ENCODE data around the gene RPRD2. TPM values are rescaled to one million over a fixed set of nuclear protein-coding genes. Genes with fewer than 3 reads are reported as not detected.

Gene RPRD2
- polyA plus RNA-seq, 4 donors = 4.1 to 37.5 (median 8.5) TPM

DNA sequence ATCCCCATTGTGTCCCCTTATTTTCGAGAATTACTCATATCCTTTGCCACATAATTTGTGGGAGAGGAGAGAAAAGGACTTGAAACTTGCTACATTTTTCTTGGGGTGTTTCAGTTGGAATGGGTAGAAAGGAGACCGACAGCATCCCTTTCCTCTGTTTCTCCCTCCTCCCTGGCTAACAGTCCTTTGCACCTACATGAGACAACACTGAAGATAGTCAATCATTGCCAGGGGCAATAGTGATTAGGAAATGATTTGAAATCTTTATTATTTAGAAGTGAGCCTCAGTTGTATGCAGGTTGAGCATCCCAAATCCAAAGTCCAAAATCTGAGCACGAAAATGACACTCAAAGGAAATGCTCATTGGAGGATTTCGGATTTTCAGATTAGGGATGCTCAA lies 115.4 kb downstream of the RPRD2 start:
- H3K4me3 ChIP-seq (ENCODE audit: low read depth in 1 of 3, low read length in 3 of 3) = no peak overlapping the region
- no peak for FAIRE-seq
- H3K27ac ChIP-seq (ENCODE audit: low read depth in 1 of 3, low read length in 2 of 3) = no peak overlapping the region
- no peaks in the 10 kb centered on the region for H3K36me3 ChIP-seq (ENCODE audit: control insufficient read depth in 3 of 3, insufficient read depth in 2 of 3, low read depth in 1 of 3, low read length in 3 of 3)
- 32 to 65% (median 54%) methylated on average over 4 of the region's 4 CpGs for WGBS, 3 donors
- no peaks in the 10 kb centered on the region for H3K27me3 ChIP-seq (ENCODE audit: control insufficient read depth in 3 of 3, insufficient read depth in 3 of 3, low read length in 3 of 3)
- peaks cover 0 to 5% (median 0%) of the 10 kb centered on the region in 3 donors for H3K4me1 ChIP-seq (ENCODE audit: control insufficient read depth in 3 of 3, insufficient read depth in 2 of 3, low read depth in 1 of 3, low read length in 2 of 3)
- no peak for DNase-seq
- no peaks in the 10 kb centered on the region for H3K9me3 ChIP-seq (ENCODE audit: control insufficient read depth in 2 of 2, insufficient read depth in 1 of 2, low read depth in 1 of 2, low read length in 1 of 2)

DNA sequence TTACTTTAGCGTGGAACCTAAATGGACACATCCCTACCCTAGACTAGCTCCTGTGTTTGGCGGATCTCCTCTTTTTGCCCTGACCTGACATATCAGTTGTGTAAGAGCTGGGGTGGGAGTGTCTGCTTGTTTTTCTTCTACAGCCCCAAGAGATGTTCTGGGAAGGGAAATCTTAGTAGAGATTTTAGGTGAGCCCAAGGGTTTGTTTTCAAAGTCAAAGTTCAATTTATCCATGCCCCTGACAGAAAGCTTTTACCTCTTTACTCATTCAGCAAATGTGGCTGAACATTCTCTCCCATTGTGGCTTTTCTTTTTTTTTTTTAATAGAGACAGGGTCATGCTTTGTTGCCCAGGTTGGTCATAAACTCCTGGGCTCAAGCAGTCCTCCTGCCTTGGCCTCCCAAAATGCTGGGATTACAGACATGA lies 116.0 kb downstream of the RPRD2 start:
- H3K27ac ChIP-seq (ENCODE audit: low read depth in 1 of 3, low read length in 2 of 3) = no peak overlapping the region
- DNase-seq (no peak), FAIRE-seq (no peak)
- H3K9me3 ChIP-seq (ENCODE audit: control insufficient read depth in 2 of 2, insufficient read depth in 1 of 2, low read depth in 1 of 2, low read length in 1 of 2) = no peaks in the 10 kb centered on the region
- H3K36me3 ChIP-seq (ENCODE audit: control insufficient read depth in 3 of 3, insufficient read depth in 2 of 3, low read depth in 1 of 3, low read length in 3 of 3) = no peaks in the 10 kb centered on the region
- no peaks in the 10 kb centered on the region for H3K27me3 ChIP-seq (ENCODE audit: control insufficient read depth in 3 of 3, insufficient read depth in 3 of 3, low read length in 3 of 3)
- WGBS, 3 donors = 28 to 56% (median 29%) methylated on average over 2 of the region's 2 CpGs
- H3K4me3 ChIP-seq (ENCODE audit: low read depth in 1 of 3, low read length in 3 of 3) = no peak overlapping the region
- H3K4me1 ChIP-seq (ENCODE audit: control insufficient read depth in 3 of 3, insufficient read depth in 2 of 3, low read depth in 1 of 3, low read length in 2 of 3) = peaks cover 0 to 5% (median 0%) of the 10 kb centered on the region in 3 donors

DNA sequence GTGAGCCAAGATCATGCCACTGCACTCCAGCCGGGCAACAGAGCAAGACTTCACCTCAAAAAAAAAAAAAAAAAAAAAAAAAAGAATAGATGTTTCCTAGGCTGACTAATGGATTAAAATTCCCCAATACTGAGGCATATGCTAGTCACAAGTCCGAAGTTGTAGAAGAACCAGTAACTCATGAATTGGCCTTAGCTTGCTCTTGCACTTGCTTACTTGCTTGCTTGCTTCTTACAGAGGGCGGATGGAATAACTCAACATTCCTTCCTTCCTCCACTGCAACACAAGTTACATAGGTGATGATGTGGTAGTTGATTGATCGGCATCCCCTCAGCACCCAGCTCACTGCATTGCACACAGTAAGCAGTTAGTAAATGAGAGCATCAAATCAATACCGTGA lies 120.5 kb downstream of the RPRD2 start:
- peaks cover 0 to 6% (median 0%) of the 10 kb centered on the region in 3 donors for H3K4me1 ChIP-seq (ENCODE audit: control insufficient read depth in 3 of 3, insufficient read depth in 2 of 3, low read depth in 1 of 3, low read length in 2 of 3)
- no peak overlapping the region for H3K27ac ChIP-seq (ENCODE audit: low read depth in 1 of 3, low read length in 2 of 3)
- DNase-seq (no peak), FAIRE-seq (no peak)
- H3K36me3 ChIP-seq (ENCODE audit: control insufficient read depth in 3 of 3, insufficient read depth in 2 of 3, low read depth in 1 of 3, low read length in 3 of 3) = peaks cover 0 to under 1% (median 0%) of the 10 kb centered on the region in 3 donors
- H3K27me3 ChIP-seq (ENCODE audit: control insufficient read depth in 3 of 3, insufficient read depth in 3 of 3, low read length in 3 of 3) = no peaks in the 10 kb centered on the region
- H3K4me3 ChIP-seq (ENCODE audit: low read depth in 1 of 3, low read length in 3 of 3) = no peak overlapping the region
- no peaks in the 10 kb centered on the region for H3K9me3 ChIP-seq (ENCODE audit: control insufficient read depth in 2 of 2, insufficient read depth in 1 of 2, low read depth in 1 of 2, low read length in 1 of 2)
- 85 to 89% (median 88%) methylated on average over 5 of the region's 5 CpGs for WGBS, 3 donors

DNA sequence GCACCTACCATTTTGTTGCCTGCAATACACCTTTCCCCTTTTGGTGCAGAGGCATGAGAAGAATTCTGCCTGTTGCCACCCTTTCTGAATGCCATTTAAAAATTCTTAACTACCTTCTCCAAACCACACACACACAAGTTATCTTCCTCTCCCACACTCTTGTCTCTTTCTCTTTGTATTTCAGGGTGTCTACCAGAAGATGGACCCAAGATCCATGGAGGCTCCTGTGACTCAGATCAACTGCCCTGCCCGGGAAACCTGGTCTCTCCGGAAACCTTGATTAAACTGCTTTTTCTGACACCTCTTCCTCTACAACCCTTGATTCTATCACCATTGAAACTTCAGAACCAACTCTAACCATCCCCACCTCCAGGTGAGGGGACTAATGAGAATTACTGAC lies 120.9 kb downstream of the RPRD2 start:
- DNase-seq = peak; percentile 41 to 54
- FAIRE-seq = no peak

DNA sequence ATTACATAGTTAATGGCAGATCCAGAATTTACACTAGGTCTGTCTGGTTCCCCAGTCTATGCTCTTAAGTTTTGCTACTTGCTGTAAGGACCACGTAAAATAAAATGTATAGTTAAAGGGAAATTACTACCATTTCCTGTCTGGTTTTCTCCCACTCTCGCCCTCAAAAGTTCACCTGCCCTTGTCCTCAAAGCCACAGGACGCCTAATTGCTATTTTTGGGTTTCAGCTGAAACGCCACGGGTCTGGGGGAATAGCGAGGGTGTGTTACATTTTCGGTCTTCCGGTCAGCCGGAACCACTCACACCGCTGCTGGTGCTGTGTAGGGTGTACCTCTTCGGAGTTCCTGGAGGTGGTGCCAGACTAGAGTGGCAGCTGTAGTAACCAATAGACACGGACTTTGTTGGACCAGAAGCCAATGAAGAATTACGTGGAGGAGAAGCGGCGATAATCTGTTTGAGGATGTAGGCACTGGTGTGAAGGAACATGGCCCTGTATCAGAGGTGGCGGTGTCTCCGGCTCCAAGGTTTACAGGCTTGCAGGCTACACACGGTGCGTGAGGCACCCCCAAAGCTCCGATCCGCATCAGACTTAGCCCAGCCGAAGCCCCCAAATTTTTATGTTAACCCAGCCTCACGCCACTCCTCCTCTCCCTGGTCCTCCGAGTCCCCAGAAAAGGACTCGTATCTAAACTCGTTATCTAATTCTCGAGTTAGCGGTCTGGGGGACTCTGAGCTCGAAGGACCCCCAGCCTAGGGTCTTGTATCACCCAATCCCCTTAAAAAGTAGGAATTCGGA lies 123.2 kb downstream of the RPRD2 start, which contains the start of gene TARS2:
TSS of gene TARS2 (plus strand) at position 454 of the 797 bp plus-strand sequence. CDS start at position 486, 32 bp downstream.
- H3K9me3 ChIP-seq (ENCODE audit: control insufficient read depth in 2 of 2, insufficient read depth in 1 of 2, low read depth in 1 of 2, low read length in 1 of 2) = no peaks in the 10 kb centered on the region
- H3K4me1 ChIP-seq (ENCODE audit: control insufficient read depth in 3 of 3, insufficient read depth in 2 of 3, low read depth in 1 of 3, low read length in 2 of 3) = peaks cover 0 to 6% (median 0%) of the 10 kb centered on the region in 3 donors
- peak within 1 kb of the TSS; percentile 58 to 74 (median 61) for H3K4me3 ChIP-seq (ENCODE audit: low read depth in 1 of 3, low read length in 3 of 3)
- FAIRE-seq = no peak
- peak within 1 kb of the TSS; percentile 8 to 73 (median 22) for H3K27ac ChIP-seq (ENCODE audit: low read depth in 1 of 3, low read length in 2 of 3)
- H3K27me3 ChIP-seq (ENCODE audit: control insufficient read depth in 3 of 3, insufficient read depth in 3 of 3, low read length in 3 of 3) = no peaks in the 10 kb centered on the region
- H3K36me3 ChIP-seq (ENCODE audit: control insufficient read depth in 3 of 3, insufficient read depth in 2 of 3, low read depth in 1 of 3, low read length in 3 of 3) = peaks cover 1 to 21% (median 2%) of the 10 kb centered on the region in 3 donors
- peak; percentile 98 for DNase-seq
- 0% methylated on average over 30 of the region's 30 CpGs for WGBS, 3 donors

More for the DNA sequence above, 120.9 kb downstream of the RPRD2 start:
- Histone ChIP-seq H3K9me3 (ENCODE audit: control insufficient read depth in 2 of 2, insufficient read depth in 1 of 2, low read depth in 1 of 2, low read length in 1 of 2) (no peaks in the 10 kb centered on the region), H3K4me1 (ENCODE audit: control insufficient read depth in 3 of 3, insufficient read depth in 2 of 3, low read depth in 1 of 3, low read length in 2 of 3) (peaks cover 0 to 6% (median 0%) of the 10 kb centered on the region in 3 donors), H3K27ac (ENCODE audit: low read depth in 1 of 3, low read length in 2 of 3) (no peak overlapping the region), H3K27me3 (ENCODE audit: control insufficient read depth in 3 of 3, insufficient read depth in 3 of 3, low read length in 3 of 3) (no peaks in the 10 kb centered on the region), H3K4me3 (ENCODE audit: low read depth in 1 of 3, low read length in 3 of 3) (no peak overlapping the region), H3K36me3 (ENCODE audit: control insufficient read depth in 3 of 3, insufficient read depth in 2 of 3, low read depth in 1 of 3, low read length in 3 of 3) (peaks cover 0 to 4% (median 0%) of the 10 kb centered on the region in 3 donors)
- WGBS, 3 donors = 0 to 27% (median 8%) methylated on average over 2 of the region's 2 CpGs

DNA sequence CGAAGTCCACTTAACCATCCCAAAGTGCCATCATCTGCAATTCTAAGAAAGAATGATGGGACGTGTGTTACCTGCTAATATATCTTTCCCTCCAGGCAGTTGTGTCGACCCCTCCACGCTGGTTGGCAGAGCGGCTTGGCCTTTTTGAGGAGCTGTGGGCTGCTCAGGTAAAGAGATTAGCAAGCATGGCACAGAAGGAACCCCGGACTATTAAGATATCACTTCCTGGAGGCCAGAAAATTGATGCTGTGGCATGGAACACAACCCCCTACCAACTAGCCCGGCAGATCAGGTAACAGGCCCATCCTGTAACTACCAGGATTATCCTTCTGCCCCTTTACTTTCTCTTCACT lies 123.8 kb downstream of the RPRD2 start:
- peak in 1 of 2 donors; percentile 22 for DNase-seq
- FAIRE-seq = no peak
- Histone ChIP-seq H3K27ac (ENCODE audit: low read depth in 1 of 3, low read length in 2 of 3) (peak overlapping the region in 1 of 3 donors; percentile 73), H3K4me1 (ENCODE audit: control insufficient read depth in 3 of 3, insufficient read depth in 2 of 3, low read depth in 1 of 3, low read length in 2 of 3) (peaks cover 0 to 6% (median 0%) of the 10 kb centered on the region in 3 donors), H3K27me3 (ENCODE audit: control insufficient read depth in 3 of 3, insufficient read depth in 3 of 3, low read length in 3 of 3) (no peaks in the 10 kb centered on the region), H3K4me3 (ENCODE audit: low read depth in 1 of 3, low read length in 3 of 3) (peak overlapping the region; percentile 58 to 74 (median 61)), H3K36me3 (ENCODE audit: control insufficient read depth in 3 of 3, insufficient read depth in 2 of 3, low read depth in 1 of 3, low read length in 3 of 3) (peaks cover 3 to 27% (median 4%) of the 10 kb centered on the region in 3 donors), H3K9me3 (ENCODE audit: control insufficient read depth in 2 of 2, insufficient read depth in 1 of 2, low read depth in 1 of 2, low read length in 1 of 2) (no peaks in the 10 kb centered on the region)
- WGBS, 3 donors = 0 to 2% (median 1%) methylated on average over 7 of the region's 7 CpGs

DNA sequence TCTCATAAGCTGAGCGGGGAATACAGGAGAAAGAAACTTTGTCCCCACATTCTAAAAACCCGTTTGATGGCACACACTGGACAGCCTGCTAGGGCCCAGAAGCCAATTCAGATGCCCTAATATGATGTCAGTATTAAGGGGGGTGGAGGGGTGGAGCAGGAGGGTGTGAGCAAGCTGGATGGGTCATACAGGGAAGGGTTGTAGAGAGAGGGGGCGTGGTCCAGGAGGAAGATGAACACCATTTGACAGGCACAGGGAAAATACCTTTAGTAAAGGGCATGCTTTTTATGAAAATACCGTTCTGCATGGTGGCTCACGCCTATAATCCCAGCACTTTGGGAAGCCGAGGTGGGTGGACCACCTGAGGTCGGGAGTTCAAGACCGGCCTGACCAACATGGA lies 129.2 kb downstream of the RPRD2 start:
- Histone ChIP-seq H3K36me3 (ENCODE audit: control insufficient read depth in 3 of 3, insufficient read depth in 2 of 3, low read depth in 1 of 3, low read length in 3 of 3) (peaks cover 6 to 55% (median 11%) of the 10 kb centered on the region in 3 donors), H3K4me3 (ENCODE audit: low read depth in 1 of 3, low read length in 3 of 3) (no peak overlapping the region), H3K9me3 (ENCODE audit: control insufficient read depth in 2 of 2, insufficient read depth in 1 of 2, low read depth in 1 of 2, low read length in 1 of 2) (no peaks in the 10 kb centered on the region), H3K27me3 (ENCODE audit: control insufficient read depth in 3 of 3, insufficient read depth in 3 of 3, low read length in 3 of 3) (no peaks in the 10 kb centered on the region), H3K27ac (ENCODE audit: low read depth in 1 of 3, low read length in 2 of 3) (no peak overlapping the region), H3K4me1 (ENCODE audit: control insufficient read depth in 3 of 3, insufficient read depth in 2 of 3, low read depth in 1 of 3, low read length in 2 of 3) (peaks cover 0 to 2% (median 0%) of the 10 kb centered on the region in 3 donors)
- 95 to 97% (median 97%) methylated on average over 8 of the region's 8 CpGs for WGBS, 3 donors
- DNase-seq = no peak
- FAIRE-seq = no peak

DNA sequence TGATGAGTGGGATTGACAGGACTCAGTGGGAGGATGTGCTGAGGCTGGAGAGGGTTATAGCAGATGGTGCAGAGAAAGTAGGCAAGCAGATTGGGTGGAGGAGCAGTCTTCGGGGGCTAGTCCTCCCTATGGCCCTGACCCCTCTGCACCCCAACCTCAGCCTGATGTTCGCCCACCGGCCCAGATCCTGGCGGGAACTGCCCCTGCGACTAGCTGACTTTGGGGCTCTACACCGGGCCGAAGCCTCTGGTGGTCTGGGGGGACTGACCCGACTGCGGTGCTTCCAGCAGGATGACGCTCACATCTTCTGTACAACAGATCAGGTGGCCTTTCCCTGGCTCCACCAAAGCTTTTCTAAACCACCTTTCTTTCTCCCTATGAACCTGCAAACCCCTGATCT lies 134.4 kb downstream of the RPRD2 start:
- Histone ChIP-seq H3K27me3 (ENCODE audit: control insufficient read depth in 3 of 3, insufficient read depth in 3 of 3, low read length in 3 of 3) (no peaks in the 10 kb centered on the region), H3K9me3 (ENCODE audit: control insufficient read depth in 2 of 2, insufficient read depth in 1 of 2, low read depth in 1 of 2, low read length in 1 of 2) (no peaks in the 10 kb centered on the region), H3K4me3 (ENCODE audit: low read depth in 1 of 3, low read length in 3 of 3) (no peak overlapping the region), H3K27ac (ENCODE audit: low read depth in 1 of 3, low read length in 2 of 3) (no peak overlapping the region), H3K36me3 (ENCODE audit: control insufficient read depth in 3 of 3, insufficient read depth in 2 of 3, low read depth in 1 of 3, low read length in 3 of 3) (peaks cover 2 to 57% (median 15%) of the 10 kb centered on the region in 3 donors), H3K4me1 (ENCODE audit: control insufficient read depth in 3 of 3, insufficient read depth in 2 of 3, low read depth in 1 of 3, low read length in 2 of 3) (no peaks in the 10 kb centered on the region)
- 96 to 98% (median 97%) methylated on average over 7 to 10 of the region's 10 CpGs for WGBS, 3 donors
- no peak for DNase-seq
- no peak for FAIRE-seq
